Kidney (tissue), 14 donors: ENCODE data around the gene TTC13. TPM values are rescaled to one million over a fixed set of nuclear protein-coding genes. Genes with fewer than 3 reads are reported as not detected.
A peak's percentile ranks its signal among the peaks of the same experiment; 100 is the strongest.

Experiments
- DNase-seq, 5 donors: peaks; one replicate each; pipeline ENCODE4 v3.0.0-alpha.2; 2013 to 2020
- FAIRE-seq: peaks from 2 replicates; lab custom pipeline; 2012; peaks lifted over from hg19 to GRCh38; lab: Jason Lieb, UNC
- H3K27ac ChIP-seq, 2 donors: one replicate each; pipeline ENCODE4 v1.7.0; 2013; ENCODE audit warnings: low read depth in 2 of 2, low read length in 2 of 2, inconsistent platforms in 1 of 2
- H3K27me3 ChIP-seq: one replicate; pipeline ENCODE4 v1.7.1; 2013; ENCODE audit warnings: low read length, inconsistent platforms; ENCODE audit not compliant: control insufficient read depth, insufficient read depth
- H3K36me3 ChIP-seq, 3 donors: one replicate each; pipeline versions ENCODE4 v1.7.0 to v1.7.1; 2013; ENCODE audit warnings: low read length in 3 of 3, control low read depth in 1 of 3, inconsistent platforms in 1 of 3; ENCODE audit not compliant: insufficient read depth in 3 of 3, control insufficient read depth in 2 of 3
- H3K4me1 ChIP-seq, 3 donors: one replicate each; pipeline versions ENCODE4 v1.7.0 to v1.7.1; 2013; ENCODE audit warnings: low read length in 3 of 3, inconsistent platforms in 1 of 3, low read depth in 1 of 3; ENCODE audit not compliant: control insufficient read depth in 2 of 3, insufficient read depth in 2 of 3
- H3K4me3 ChIP-seq, 3 donors: one replicate each; pipeline versions ENCODE4 v1.7.0 to v1.8.1; 2013; ENCODE audit warnings: low read length in 3 of 3, control low read depth in 1 of 3, inconsistent platforms in 1 of 3
- H3K9ac ChIP-seq, 3 donors: one replicate each; pipeline versions ENCODE4 v1.7.0 to v1.7.1; 2013; ENCODE audit warnings: low read length in 3 of 3, control low read depth in 1 of 3, inconsistent platforms in 1 of 3
- H3K9me3 ChIP-seq, 3 donors: one replicate each; pipeline versions ENCODE4 v1.7.0 to v1.7.1; 2013; ENCODE audit warnings: low read length in 3 of 3, control low read depth in 1 of 3, inconsistent platforms in 1 of 3; ENCODE audit not compliant: control insufficient read depth in 2 of 3, insufficient read depth in 1 of 3
- intact Hi-C: fragments of 100-400 bp; cut with DNase I; formaldehyde crosslinking; loops from one replicate; pipeline ENCODE4 v1.11.1; 2022
- polyA plus RNA-seq: library from polyadenylated mRNA; stranded (reverse); fragments of 350-450 nt; fragmentation: Illumina TruSeq; extraction: RNeasy Lipid Tissue Mini Kit (QIAGEN cat#74804); gene quantifications from one replicate; pipeline ENCODE4 v1.2.3, GENCODE V29; 2014; ENCODE audit warnings: low read depth, low replicate concordance; ENCODE audit not compliant: insufficient read depth
- total RNA-seq: library from RNA; stranded (reverse); fragmentation: NEBNext Ultra II Directional; extraction: Animal tissue kit (Norgen Biotek cat#: 25700); gene quantifications from one replicate; pipeline ENCODE4 v1.2.1, GENCODE V29; 2021
- TF ChIP-seq, protein P1 (sequence below): IDR thresholded peaks from 3 replicates; pipeline ENCODE4 v1.5.1; 2012; ENCODE audit warnings: mild to moderate bottlenecking, moderate library complexity, borderline replicate concordance; ENCODE audit not compliant: insufficient read depth; ENCODE audit errors: extremely low read depth
- donor health status: control.
- donor health status: control.
- donor health status: control.
- donor health status: control.
- donor health status: control.
- donor health status: DM: yes; HTN: yes; CAD: no.
- donor health status: Normal renal cell carcinoma (clear cell type).

Gene TTC13
- total and polyA plus RNA-seq, 2 donors from 2014 or later: 4.2 to 15.6 TPM

DNA sequence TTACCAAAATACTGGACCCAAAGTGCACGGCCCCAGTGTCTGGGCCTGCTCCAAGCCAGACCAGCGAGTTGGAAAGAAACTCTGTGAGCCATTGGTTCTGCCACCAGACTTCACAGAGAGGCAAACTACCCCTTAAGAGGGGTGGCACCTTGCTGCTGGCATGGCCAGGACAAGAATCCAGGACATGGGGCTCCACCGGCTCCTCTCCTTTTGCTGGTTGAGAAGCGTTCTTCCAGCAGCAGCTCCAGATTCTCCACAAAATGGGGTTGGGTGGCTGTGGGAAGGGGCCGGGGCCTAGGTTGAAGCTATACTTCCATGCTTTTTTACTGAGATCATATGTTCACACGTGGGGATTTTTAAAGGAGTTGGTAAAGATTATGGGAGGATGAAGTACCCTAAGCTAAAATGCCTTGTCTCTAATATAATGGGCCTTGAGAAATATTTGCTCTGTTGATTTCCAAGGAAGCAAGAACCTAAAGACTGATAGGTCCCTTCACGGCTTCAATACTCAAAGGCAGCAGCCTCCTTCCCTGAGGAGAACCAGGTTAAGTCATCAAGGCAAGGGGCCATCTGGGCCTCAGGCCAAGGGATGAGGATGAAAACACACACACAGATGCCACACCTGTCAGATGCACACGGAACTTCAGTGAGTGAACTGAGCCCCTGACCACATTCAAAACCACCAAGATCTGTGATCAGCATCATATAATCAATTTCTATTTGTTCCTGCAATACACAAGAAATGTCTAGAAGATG lies 113.4 kb downstream of the TTC13 start:
- Histone ChIP-seq H3K9me3 (no peaks in the 10 kb centered on the region), H3K27ac (no peak overlapping the region), H3K9ac (no peak overlapping the region), H3K27me3 (no peaks in the 10 kb centered on the region), H3K4me3 (peak overlapping the region in 1 of 3 donors; percentile 60), H3K4me1 (peaks cover 2 to 31% (median 21%) of the 10 kb centered on the region in 3 donors), H3K36me3 (no peaks in the 10 kb centered on the region)
- TF ChIP-seq, protein P1, sequence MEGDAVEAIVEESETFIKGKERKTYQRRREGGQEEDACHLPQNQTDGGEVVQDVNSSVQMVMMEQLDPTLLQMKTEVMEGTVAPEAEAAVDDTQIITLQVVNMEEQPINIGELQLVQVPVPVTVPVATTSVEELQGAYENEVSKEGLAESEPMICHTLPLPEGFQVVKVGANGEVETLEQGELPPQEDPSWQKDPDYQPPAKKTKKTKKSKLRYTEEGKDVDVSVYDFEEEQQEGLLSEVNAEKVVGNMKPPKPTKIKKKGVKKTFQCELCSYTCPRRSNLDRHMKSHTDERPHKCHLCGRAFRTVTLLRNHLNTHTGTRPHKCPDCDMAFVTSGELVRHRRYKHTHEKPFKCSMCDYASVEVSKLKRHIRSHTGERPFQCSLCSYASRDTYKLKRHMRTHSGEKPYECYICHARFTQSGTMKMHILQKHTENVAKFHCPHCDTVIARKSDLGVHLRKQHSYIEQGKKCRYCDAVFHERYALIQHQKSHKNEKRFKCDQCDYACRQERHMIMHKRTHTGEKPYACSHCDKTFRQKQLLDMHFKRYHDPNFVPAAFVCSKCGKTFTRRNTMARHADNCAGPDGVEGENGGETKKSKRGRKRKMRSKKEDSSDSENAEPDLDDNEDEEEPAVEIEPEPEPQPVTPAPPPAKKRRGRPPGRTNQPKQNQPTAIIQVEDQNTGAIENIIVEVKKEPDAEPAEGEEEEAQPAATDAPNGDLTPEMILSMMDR: no peak
- no peak for DNase-seq
- intact Hi-C loops: no loop called here
- FAIRE-seq: no peak

DNA sequence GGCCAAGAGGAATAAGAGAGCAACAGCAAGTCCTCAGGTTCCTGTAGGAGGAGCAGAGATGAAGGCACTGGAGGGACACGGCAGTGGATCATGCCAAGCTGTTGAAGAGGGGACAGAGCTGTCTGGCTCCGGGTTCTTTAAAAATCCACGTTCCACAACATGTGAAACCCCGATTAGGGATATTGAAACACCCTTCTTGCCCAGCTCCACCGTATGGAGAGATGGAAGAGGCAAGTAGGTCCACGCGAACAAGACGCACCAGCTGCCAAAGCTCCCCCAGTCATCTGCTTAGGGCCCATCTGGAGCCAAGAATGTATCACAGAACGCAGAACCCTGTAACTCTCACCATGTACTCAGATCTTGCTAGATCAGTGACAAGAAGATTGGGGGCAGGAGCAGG lies 114.2 kb downstream of the TTC13 start:
- H3K27me3 ChIP-seq: no peaks in the 10 kb centered on the region
- H3K4me3 ChIP-seq: no peak overlapping the region
- TF ChIP-seq, protein P1: no peak
- H3K36me3 ChIP-seq: no peaks in the 10 kb centered on the region
- DNase-seq (no peak), FAIRE-seq (no peak)
- intact Hi-C loops: no loop called here
- no peaks in the 10 kb centered on the region for H3K9me3 ChIP-seq
- no peak overlapping the region for H3K9ac ChIP-seq
- H3K27ac ChIP-seq: no peak overlapping the region
- peaks cover 0 to 31% (median 21%) of the 10 kb centered on the region in 3 donors for H3K4me1 ChIP-seq

DNA sequence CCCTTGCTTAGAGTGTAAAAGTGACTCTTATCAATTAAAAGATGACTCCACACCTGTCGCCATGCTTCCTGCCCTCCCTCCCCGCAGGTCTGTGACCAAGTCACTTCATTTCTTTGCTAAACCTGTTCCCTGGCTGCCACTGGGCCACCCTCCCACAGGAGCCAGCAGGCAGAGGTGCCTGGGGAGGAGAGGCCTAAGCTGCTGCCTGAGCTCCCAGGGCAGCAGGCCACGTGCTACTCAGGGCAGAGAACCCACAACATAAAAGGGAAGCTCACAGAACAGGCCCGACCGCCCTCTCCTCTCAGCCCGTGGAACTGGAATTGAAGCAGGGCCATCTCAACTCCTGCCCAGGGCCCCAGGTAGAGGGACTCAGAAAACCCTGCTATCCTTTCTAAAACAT lies 115.2 kb downstream of the TTC13 start:
- Histone ChIP-seq H3K4me3 (no peak overlapping the region), H3K27me3 (no peaks in the 10 kb centered on the region), H3K27ac (peak overlapping the region in 1 of 2 donors; percentile 32), H3K9ac (no peak overlapping the region), H3K9me3 (no peaks in the 10 kb centered on the region), H3K4me1 (peaks cover 0 to 29% (median 28%) of the 10 kb centered on the region in 3 donors), H3K36me3 (no peaks in the 10 kb centered on the region)
- FAIRE-seq (no peak), DNase-seq (peak in 4 of 5 donors; percentile 40 to 77 (median 60))
- intact Hi-C loops: no loop called here
- TF ChIP-seq, protein P1: no peak
